Vagina (tissue), 2 donors: ENCODE data around the gene RHOU. TPM values are rescaled to one million over a fixed set of nuclear protein-coding genes. Genes with fewer than 3 reads are reported as not detected.

Experiments used
- DNase-seq, 2 donors: peaks; one replicate each; pipeline ENCODE4 v3.0.0-alpha.2; 2017; ENCODE audit errors: extremely low spot score in 2 of 2
- H3K27ac ChIP-seq: fragments of 200-600 bp; sonication (generic); one replicate; pipeline ENCODE4 v1.5.1; 2019
- H3K27me3 ChIP-seq: fragments of 200-600 bp; sonication (generic); one replicate; pipeline ENCODE4 v1.5.1; 2019
- H3K36me3 ChIP-seq, 2 donors: fragments of 200-600 bp; sonication (generic); one replicate each; pipeline ENCODE4 v1.5.1; 2017 to 2019
- H3K4me1 ChIP-seq: fragments of 200-600 bp; sonication (generic); one replicate; pipeline ENCODE4 v1.5.1; 2019
- H3K4me3 ChIP-seq, 2 donors: fragments of 200-600 bp; sonication (generic); 1 replicate in 1 of 2; 2 replicates in 1 of 2; pipeline ENCODE4 v1.5.1; 2016 to 2019
- H3K9me3 ChIP-seq: fragments of 200-600 bp; sonication (generic); one replicate; pipeline ENCODE4 v1.5.1; 2019
- POLR2A ChIP-seq, 2 donors: fragments of 450-650 bp; IDR thresholded peaks; one replicate each; pipeline ENCODE4 v1.6.1; 2017; ENCODE audit warnings: antibody characterized with exemption in 2 of 2, mild to moderate bottlenecking in 2 of 2, moderate library complexity in 2 of 2
- POLR2AphosphoS5 ChIP-seq, 2 donors: sonication (generic); formaldehyde crosslinking; IDR thresholded peaks; one replicate each; pipeline ENCODE4 v1.9.0; 2017; ENCODE audit warnings: antibody characterized with exemption in 2 of 2, mild to moderate bottlenecking in 2 of 2, low read depth in 1 of 2; ENCODE audit not compliant: insufficient read depth in 1 of 2
- intact Hi-C: fragments of 100-400 bp; cut with DNase I; formaldehyde crosslinking; loops from one replicate; pipeline ENCODE4 v1.15.1; 2023
- total RNA-seq: library from RNA; depleted of rRNA; stranded (reverse); fragments of >200 nt; gene quantifications from one replicate; pipeline ENCODE4 v1.2.3, GENCODE V29; 2016
- TF ChIP-seq, protein P1 (sequence below), 3 experiments: fragments of 450-650 bp in 2 of 3; fragments of 200-600 bp in 1 of 3; sonication (generic) in 1 of 3; IDR thresholded peaks; one replicate each; pipeline ENCODE4 v1.5.1; 2017 to 2019; ENCODE audit warnings: antibody characterized with exemption in 3 of 3, mild to moderate bottlenecking in 2 of 3, moderate library complexity in 2 of 3

The RHOU gene
- total RNA-seq, 1 donor from 2014 or later: 10.8 TPM

DNA sequence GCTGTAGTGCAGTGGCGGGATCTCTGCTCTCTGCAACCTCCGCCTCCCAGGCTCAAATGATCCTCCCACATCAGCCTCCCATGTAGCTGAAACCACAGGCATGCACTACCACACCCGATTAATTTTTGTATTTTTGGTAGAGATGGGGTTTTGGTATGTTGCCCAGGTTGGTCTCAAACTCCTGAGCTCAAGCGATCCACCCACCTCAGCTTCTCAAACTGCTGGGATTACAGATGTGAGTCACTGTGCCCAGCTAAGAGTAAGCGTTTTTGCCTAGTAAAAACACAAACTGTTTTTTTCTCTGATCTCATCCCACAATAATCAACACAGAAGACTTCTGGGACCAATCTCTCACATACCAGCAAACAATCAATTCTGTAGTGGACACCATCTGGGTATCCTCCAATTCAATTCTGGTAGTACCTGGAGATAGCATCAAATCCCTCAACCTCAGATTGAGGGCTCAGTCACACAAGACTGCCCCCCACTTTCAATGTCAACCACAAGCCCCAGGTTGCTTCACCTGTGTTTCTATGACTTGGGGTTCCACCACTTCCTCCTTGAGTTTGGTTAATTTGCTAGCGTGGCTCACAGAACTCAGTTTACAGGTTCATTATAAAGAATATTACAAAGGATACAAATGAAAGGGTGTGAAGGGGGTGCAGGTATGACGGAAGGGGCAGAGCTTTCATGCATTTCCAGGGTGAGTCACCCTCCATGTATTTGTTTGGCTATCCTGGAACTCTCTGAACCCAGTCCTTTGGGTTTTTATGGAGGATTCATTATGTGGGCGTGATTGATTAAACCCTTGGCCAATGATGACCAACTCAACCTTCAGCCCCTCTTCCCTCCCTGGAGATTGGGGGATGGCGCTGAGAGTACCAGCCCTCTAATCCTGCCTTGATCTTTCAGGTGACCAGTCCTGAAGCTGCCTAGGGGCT is 40.0 kb upstream of the RHOU start:
- DNase-seq: no peak
- intact Hi-C loops: no loop called here

DNA sequence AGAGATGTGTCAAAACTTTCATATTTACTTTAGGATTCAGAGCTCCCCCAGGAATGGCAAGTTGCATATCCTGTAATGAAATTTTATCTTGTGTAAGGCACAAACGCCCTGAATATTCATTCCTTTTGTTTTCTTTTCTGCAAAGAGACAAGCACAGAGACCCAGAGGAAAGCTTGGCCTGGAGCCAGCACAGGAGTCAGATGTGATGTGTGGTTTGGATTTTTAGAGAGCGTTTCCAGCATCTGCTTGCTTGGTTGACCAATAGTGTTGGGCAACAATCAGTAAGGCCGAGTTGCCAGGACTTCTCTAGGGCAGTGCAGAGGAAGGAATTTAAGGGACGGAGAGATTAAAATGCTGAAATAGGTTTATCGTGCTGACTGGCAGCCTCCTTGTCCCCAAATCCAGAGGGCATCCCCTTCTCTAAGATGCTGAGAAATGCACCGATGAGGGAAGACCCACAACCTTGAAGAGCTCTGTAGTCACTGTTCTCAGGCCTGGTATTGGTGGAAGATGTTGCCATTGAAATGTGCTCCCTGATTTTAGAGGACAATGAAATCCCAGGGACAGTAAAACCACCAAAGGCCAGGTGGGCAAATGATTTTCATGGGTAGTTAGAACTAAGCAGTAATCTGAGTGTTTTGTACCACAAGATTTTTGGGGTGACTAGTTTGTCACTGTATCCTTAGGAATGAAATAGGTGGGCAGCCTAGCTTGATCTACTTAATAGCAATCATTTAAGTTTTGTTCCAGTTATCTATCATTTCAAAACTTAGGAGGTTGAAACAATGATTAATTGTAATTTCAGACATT is 37.9 kb upstream of the RHOU start:
- Histone ChIP-seq H3K4me3 (no peak overlapping the region), H3K27ac (no peak overlapping the region)
- DNase-seq: no peak

More for the DNA sequence above, 40.0 kb upstream of the RHOU start:
- no peaks in the 10 kb centered on the region for H3K36me3 ChIP-seq
- H3K27me3 ChIP-seq: no peaks in the 10 kb centered on the region
- H3K27ac ChIP-seq: no peak overlapping the region
- no peaks in the 10 kb centered on the region for H3K4me1 ChIP-seq
- TF ChIP-seq POLR2AphosphoS5 (IDR thresholded peaks at IDR 0.05; ENCODE audit: insufficient read depth in 1 of 2, low read depth in 1 of 2) (no peak), POLR2A (IDR thresholded peaks at IDR 0.05) (no peak)
- TF ChIP-seq, protein P1, sequence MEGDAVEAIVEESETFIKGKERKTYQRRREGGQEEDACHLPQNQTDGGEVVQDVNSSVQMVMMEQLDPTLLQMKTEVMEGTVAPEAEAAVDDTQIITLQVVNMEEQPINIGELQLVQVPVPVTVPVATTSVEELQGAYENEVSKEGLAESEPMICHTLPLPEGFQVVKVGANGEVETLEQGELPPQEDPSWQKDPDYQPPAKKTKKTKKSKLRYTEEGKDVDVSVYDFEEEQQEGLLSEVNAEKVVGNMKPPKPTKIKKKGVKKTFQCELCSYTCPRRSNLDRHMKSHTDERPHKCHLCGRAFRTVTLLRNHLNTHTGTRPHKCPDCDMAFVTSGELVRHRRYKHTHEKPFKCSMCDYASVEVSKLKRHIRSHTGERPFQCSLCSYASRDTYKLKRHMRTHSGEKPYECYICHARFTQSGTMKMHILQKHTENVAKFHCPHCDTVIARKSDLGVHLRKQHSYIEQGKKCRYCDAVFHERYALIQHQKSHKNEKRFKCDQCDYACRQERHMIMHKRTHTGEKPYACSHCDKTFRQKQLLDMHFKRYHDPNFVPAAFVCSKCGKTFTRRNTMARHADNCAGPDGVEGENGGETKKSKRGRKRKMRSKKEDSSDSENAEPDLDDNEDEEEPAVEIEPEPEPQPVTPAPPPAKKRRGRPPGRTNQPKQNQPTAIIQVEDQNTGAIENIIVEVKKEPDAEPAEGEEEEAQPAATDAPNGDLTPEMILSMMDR (IDR thresholded peaks at IDR 0.05): no peak
- H3K4me3 ChIP-seq: no peak overlapping the region
- H3K9me3 ChIP-seq: no peaks in the 10 kb centered on the region

DNA sequence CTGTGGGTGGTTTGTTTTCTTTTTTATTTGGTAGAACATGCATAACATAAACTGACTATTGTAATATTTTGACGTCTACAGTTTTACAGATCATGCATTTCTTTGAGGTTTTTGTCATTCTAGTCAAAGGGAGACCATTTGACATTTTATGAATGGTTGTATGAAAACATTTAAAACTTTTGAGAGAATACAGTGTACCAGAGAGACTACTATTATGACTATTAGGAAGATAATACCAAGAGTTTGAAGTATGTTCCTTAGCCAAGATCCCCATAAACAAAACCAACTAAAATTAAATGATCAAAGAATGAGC is 37.3 kb upstream of the RHOU start:
- intact Hi-C loops: no loop called here
- no peak for DNase-seq
- H3K27me3 ChIP-seq: no peaks in the 10 kb centered on the region
- no peaks in the 10 kb centered on the region for H3K4me1 ChIP-seq
- H3K4me3 ChIP-seq: no peak overlapping the region
- H3K36me3 ChIP-seq: no peaks in the 10 kb centered on the region
- no peak overlapping the region for H3K27ac ChIP-seq
- no peak for TF ChIP-seq POLR2AphosphoS5 (IDR thresholded peaks at IDR 0.05; ENCODE audit: insufficient read depth in 1 of 2, low read depth in 1 of 2)
- TF ChIP-seq POLR2A (IDR thresholded peaks at IDR 0.05): no peak
- TF ChIP-seq, protein P1 (IDR thresholded peaks at IDR 0.05): no peak
- no peaks in the 10 kb centered on the region for H3K9me3 ChIP-seq

More for the DNA sequence above, 37.9 kb upstream of the RHOU start:
- no peaks in the 10 kb centered on the region for H3K36me3 ChIP-seq
- intact Hi-C loops: no loop called here
- H3K4me1 ChIP-seq: no peaks in the 10 kb centered on the region
- TF ChIP-seq POLR2AphosphoS5 (IDR thresholded peaks at IDR 0.05; ENCODE audit: insufficient read depth in 1 of 2, low read depth in 1 of 2): no peak
- TF ChIP-seq, protein P1 (IDR thresholded peaks at IDR 0.05): no peak
- TF ChIP-seq POLR2A (IDR thresholded peaks at IDR 0.05): no peak
- H3K9me3 ChIP-seq: no peaks in the 10 kb centered on the region
- no peaks in the 10 kb centered on the region for H3K27me3 ChIP-seq

DNA sequence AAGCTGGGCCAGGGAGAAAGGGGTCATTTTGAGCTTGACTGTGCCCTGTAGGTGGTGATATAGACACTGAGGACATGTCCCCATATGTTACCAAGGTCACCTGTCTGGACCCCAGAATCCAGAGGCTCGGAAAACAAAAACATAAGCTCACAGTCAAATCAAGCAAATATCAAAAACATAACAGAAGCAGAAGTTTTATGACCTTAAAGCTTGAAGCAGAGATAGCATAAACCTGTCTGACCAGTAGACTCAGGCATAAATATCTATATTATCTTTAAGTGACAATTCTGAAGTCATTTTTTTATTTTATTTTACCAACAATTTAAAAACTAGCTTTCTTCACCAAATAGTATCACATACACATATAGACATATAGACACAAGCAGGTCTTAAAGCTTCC is 32.8 kb upstream of the RHOU start:
- H3K4me1 ChIP-seq: no peaks in the 10 kb centered on the region
- DNase-seq: no peak
- H3K36me3 ChIP-seq: no peaks in the 10 kb centered on the region
- H3K4me3 ChIP-seq: no peak overlapping the region
- no peaks in the 10 kb centered on the region for H3K27me3 ChIP-seq
- no peaks in the 10 kb centered on the region for H3K9me3 ChIP-seq
- TF ChIP-seq POLR2A (IDR thresholded peaks at IDR 0.05): no peak
- no peak for TF ChIP-seq POLR2AphosphoS5 (IDR thresholded peaks at IDR 0.05; ENCODE audit: insufficient read depth in 1 of 2, low read depth in 1 of 2)
- TF ChIP-seq, protein P1 (IDR thresholded peaks at IDR 0.05): no peak
- H3K27ac ChIP-seq: no peak overlapping the region
- intact Hi-C loops: no loop called here
